Sigmoid colon (tissue), 4 donors: ENCODE results near the gene NLGN1.

Experiments
- EP300 ChIP-seq, 4 donors: sonication (generic); formaldehyde crosslinking; IDR thresholded peaks; one replicate each; pipeline ENCODE4 v1.6.1; 2017; ENCODE audit warnings: antibody characterized with exemption in 4 of 4
- POLR2A ChIP-seq, 2 donors: fragments of 450-650 bp; IDR thresholded peaks; one replicate each; pipeline ENCODE4 v1.6.1; 2016; ENCODE audit warnings: antibody characterized with exemption in 2 of 2, mild to moderate bottlenecking in 2 of 2, moderate library complexity in 2 of 2
- TF ChIP-seq, protein P1 (sequence below), 4 experiments: fragments of 450-650 bp in 3 of 4; fragments of 200-600 bp in 1 of 4; IDR thresholded peaks; one replicate each; pipeline ENCODE4 v1.5.1; 2016 to 2019; ENCODE audit warnings: antibody characterized with exemption in 4 of 4, mild to moderate bottlenecking in 3 of 4, moderate library complexity in 2 of 4

GRCh38 chr3:173976281-173976680, 578.7 kb downstream of the NLGN1 start:
- TF ChIP-seq, protein P1, sequence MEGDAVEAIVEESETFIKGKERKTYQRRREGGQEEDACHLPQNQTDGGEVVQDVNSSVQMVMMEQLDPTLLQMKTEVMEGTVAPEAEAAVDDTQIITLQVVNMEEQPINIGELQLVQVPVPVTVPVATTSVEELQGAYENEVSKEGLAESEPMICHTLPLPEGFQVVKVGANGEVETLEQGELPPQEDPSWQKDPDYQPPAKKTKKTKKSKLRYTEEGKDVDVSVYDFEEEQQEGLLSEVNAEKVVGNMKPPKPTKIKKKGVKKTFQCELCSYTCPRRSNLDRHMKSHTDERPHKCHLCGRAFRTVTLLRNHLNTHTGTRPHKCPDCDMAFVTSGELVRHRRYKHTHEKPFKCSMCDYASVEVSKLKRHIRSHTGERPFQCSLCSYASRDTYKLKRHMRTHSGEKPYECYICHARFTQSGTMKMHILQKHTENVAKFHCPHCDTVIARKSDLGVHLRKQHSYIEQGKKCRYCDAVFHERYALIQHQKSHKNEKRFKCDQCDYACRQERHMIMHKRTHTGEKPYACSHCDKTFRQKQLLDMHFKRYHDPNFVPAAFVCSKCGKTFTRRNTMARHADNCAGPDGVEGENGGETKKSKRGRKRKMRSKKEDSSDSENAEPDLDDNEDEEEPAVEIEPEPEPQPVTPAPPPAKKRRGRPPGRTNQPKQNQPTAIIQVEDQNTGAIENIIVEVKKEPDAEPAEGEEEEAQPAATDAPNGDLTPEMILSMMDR (IDR thresholded peaks at IDR 0.05), result no peak
- no peak for TF ChIP-seq POLR2A (IDR thresholded peaks at IDR 0.05)
- no peak for TF ChIP-seq EP300 (IDR thresholded peaks at IDR 0.05)
